ENCODE data around the gene SMYD3.

DNA sequence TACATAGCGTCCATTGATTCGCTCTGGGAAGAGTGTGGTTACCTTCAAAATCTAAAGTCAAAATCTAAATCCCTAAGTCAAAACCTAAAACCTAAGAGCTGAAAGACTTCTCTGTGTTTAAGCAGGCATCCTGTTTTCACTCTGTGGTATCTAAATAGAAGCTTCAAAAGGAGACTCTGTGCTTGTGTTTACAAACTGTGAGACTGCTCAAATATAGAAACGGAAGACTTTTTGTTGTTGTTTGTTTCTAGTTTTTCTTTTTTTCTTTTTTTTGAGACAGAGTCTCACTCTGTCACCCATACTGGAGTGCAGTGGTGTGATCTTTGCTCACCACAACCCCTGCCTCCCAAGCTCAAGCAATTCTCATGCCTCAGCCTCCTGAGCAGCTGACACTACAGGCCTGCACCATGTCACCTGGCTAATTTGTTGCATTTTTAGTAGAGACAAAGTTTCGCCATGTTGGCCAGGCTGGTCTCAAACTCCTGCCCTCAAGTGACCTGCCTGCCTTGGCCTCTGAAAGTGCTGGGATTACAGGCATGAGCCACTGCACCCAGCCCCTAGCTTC is 425.9 kb downstream of the SMYD3 start:
- no peak for TF ChIP-seq TARDBP (IDR thresholded peaks at IDR 0.05)
- no peak for TF ChIP-seq FOXM1 (IDR thresholded peaks at IDR 0.05; ENCODE audit: borderline replicate concordance)
- TF ChIP-seq FOXK2 (IDR thresholded peaks at IDR 0.05) = no peak
- no peak for TF ChIP-seq SUZ12 (IDR thresholded peaks at IDR 0.05)
- no peak for TF ChIP-seq ELF4 (IDR thresholded peaks at IDR 0.05)
- no peak for TF ChIP-seq FOXA1 (IDR thresholded peaks at IDR 0.05)
- TF ChIP-seq CTBP1 (IDR thresholded peaks at IDR 0.05; ENCODE audit: borderline replicate concordance) = no peak
- TF ChIP-seq, protein P1, sequence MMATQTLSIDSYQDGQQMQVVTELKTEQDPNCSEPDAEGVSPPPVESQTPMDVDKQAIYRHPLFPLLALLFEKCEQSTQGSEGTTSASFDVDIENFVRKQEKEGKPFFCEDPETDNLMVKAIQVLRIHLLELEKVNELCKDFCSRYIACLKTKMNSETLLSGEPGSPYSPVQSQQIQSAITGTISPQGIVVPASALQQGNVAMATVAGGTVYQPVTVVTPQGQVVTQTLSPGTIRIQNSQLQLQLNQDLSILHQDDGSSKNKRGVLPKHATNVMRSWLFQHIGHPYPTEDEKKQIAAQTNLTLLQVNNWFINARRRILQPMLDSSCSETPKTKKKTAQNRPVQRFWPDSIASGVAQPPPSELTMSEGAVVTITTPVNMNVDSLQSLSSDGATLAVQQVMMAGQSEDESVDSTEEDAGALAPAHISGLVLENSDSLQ (IDR thresholded peaks at IDR 0.05) = no peak
- no peak for TF ChIP-seq SP1 (IDR thresholded peaks at IDR 0.05)
- TF ChIP-seq L3MBTL2 (conservative IDR thresholded peaks at IDR 0.05) = no peak
- no peak for TF ChIP-seq NFRKB (IDR thresholded peaks at IDR 0.05)
- no peak for TF ChIP-seq BHLHE40 (IDR thresholded peaks at IDR 0.05; ENCODE audit: borderline replicate concordance)
- TF ChIP-seq ARNT (IDR thresholded peaks at IDR 0.05) = no peak

Measured in HEK293T (cell line).